SK-N-MC (cell line): Measurements from ENCODE around the gene ACSM5.
"Not testable (repeated sequence)": the region's sequence is repeated elsewhere in the genome, so short reads cannot be mapped to it uniquely, and the experiment has no call there.

Source experiments
- EZH2 ChIP-seq: fragments of 200-600 bp; sonication (generic); IDR thresholded peaks from one replicate; pipeline ENCODE4 v1.6.1; 2017; ENCODE audit warnings: antibody characterized with exemption
- FOXP2 ChIP-seq: optimal IDR thresholded peaks from 2 replicates; pipeline ENCODE3; 2011; ENCODE audit warnings: mild to moderate bottlenecking, moderate library complexity; ENCODE audit not compliant: insufficient read depth; ENCODE audit errors: extremely low read length, control extremely low read depth
- POLR2AphosphoS5 ChIP-seq: IDR thresholded peaks from 2 replicates; pipeline ENCODE4 v1.6.1; 2012; ENCODE audit warnings: mild to moderate bottlenecking, low read depth, low read length, borderline replicate concordance

DNA sequence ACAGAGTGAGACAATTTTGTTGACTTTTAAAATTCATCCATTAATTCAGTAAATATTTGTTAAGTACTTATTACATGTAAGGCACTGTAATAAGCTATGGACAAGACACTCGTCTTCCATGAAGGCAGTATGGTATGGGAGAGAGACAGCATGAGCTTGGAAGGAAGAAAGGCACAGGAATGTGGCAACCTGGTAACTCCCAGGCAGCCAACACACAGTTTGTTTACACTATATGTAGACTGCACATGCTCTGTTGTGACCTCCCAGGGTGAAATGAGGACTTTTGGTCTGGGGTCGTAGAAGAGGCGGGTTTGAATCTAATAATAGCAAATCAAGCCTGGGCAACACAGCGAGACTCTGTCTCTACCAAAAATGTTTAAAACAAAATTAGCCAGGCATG lies 51.0 kb downstream of the ACSM5 start:
- TF ChIP-seq FOXP2, EZH2, POLR2AphosphoS5: not testable (repeated sequence)
